ENCODE data around the gene TPCN2.

The TPCN2 gene

DNA sequence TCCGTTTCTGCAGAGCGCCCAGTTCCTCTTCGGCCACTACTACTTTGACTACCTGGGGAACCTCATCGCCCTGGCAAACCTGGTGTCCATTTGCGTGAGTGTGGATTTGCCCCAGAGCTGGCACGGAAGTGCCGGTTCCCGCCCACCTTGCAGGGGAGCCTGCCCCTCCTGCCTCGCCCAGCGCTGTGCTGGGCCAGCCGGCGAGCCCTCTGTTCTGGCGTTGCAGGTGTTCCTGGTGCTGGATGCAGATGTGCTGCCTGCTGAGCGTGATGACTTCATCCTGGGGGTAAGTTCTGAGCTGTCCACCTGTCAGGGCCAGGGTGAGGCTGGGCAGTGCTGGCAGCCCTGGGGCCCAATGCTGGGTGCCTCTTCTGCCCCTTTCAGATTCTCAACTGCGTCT, 29.8 kb downstream of the TPCN2 start:
- Histone ChIP-seq H3K27me3 (ENCODE audit: control insufficient read depth, insufficient read depth, low read length) (no peaks in the 10 kb centered on the region), H3K9me3 (ENCODE audit: control insufficient read depth, insufficient read depth, low read length) (no peaks in the 10 kb centered on the region), H3K4me3 (ENCODE audit: low read length) (no peak overlapping the region), H3K4me1 (ENCODE audit: control insufficient read depth, insufficient read depth, low read length) (no peaks in the 10 kb centered on the region), H3K27ac (ENCODE audit: low read length) (no peak overlapping the region), H3K36me3 (ENCODE audit: control insufficient read depth, insufficient read depth, low read length) (peaks cover 17% of the 10 kb centered on the region)
- no peak for DNase-seq (ENCODE audit: low read depth, low spot score)
- WGBS (ENCODE audit: insufficient coverage, insufficient read length), result no CpG with 5 or more reads among the region's 15 CpGs

GRCh38 chr11:69078930-69079605, 30.3 kb downstream of the TPCN2 start:
- WGBS (ENCODE audit: insufficient coverage, insufficient read length), result no CpG with 5 or more reads among the region's 20 CpGs
- Histone ChIP-seq H3K4me1 (ENCODE audit: control insufficient read depth, insufficient read depth, low read length) (no peaks in the 10 kb centered on the region), H3K27ac (ENCODE audit: low read length) (no peak overlapping the region), H3K36me3 (ENCODE audit: control insufficient read depth, insufficient read depth, low read length) (peaks cover 17% of the 10 kb centered on the region), H3K9me3 (ENCODE audit: control insufficient read depth, insufficient read depth, low read length) (no peaks in the 10 kb centered on the region), H3K27me3 (ENCODE audit: control insufficient read depth, insufficient read depth, low read length) (no peaks in the 10 kb centered on the region), H3K4me3 (ENCODE audit: low read length) (no peak overlapping the region)
- DNase-seq (ENCODE audit: low read depth, low spot score), result no peak

GRCh38 chr11:69079661-69080256, 31.0 kb downstream of the TPCN2 start:
- Histone ChIP-seq H3K4me1 (ENCODE audit: control insufficient read depth, insufficient read depth, low read length) (no peaks in the 10 kb centered on the region), H3K36me3 (ENCODE audit: control insufficient read depth, insufficient read depth, low read length) (peaks cover 17% of the 10 kb centered on the region), H3K4me3 (ENCODE audit: low read length) (no peak overlapping the region), H3K9me3 (ENCODE audit: control insufficient read depth, insufficient read depth, low read length) (no peaks in the 10 kb centered on the region), H3K27ac (ENCODE audit: low read length) (no peak overlapping the region), H3K27me3 (ENCODE audit: control insufficient read depth, insufficient read depth, low read length) (no peaks in the 10 kb centered on the region)
- DNase-seq (ENCODE audit: low read depth, low spot score), result no peak
- no CpG with 5 or more reads among the region's 17 CpGs for WGBS (ENCODE audit: insufficient coverage, insufficient read length)

DNA sequence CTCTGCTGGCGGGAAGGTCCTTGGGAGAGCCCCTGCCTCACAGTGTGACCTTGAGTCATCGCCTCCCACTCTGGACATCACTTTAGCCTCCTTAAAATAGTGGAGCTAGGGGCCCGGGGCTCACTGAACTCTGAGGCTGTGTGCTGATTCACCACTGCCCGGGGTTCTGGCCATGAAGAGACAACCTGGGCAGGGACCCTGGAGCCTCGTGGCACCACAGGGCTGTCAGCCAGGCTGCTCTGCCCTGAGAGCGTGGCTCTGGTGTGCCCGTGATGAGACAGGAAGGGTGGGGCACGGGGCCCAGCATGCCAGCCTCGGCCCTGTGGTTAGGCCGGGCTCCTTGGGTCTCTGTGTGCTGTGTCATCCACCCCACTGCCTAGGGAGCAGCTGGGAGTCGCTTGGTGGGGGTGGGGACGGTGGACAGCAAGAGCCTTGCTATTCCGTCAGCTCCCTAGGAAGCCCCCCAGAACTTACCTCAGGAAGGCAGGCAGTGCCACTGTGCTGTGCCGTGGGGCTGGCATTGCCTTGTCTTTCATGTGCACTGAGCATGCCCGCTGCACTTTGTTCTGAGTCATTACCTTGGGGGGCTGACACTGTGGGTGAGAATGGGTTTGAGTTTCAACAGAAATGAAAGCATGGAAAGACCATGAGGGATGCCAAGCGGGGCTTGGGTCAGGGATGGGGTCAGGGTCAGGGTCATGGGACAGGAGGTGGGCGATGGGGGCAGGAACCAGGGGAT, 31.7 kb downstream of the TPCN2 start:
- whole genome bisulfite sequencing (ENCODE audit: insufficient coverage, insufficient read length), result no CpG with 5 or more reads among the region's 17 CpGs
- Histone ChIP-seq H3K27me3 (ENCODE audit: control insufficient read depth, insufficient read depth, low read length) (no peaks in the 10 kb centered on the region), H3K36me3 (ENCODE audit: control insufficient read depth, insufficient read depth, low read length) (peaks cover 17% of the 10 kb centered on the region), H3K4me3 (ENCODE audit: low read length) (no peak overlapping the region), H3K27ac (ENCODE audit: low read length) (no peak overlapping the region), H3K9me3 (ENCODE audit: control insufficient read depth, insufficient read depth, low read length) (no peaks in the 10 kb centered on the region), H3K4me1 (ENCODE audit: control insufficient read depth, insufficient read depth, low read length) (no peaks in the 10 kb centered on the region)
- no peak for DNase-seq (ENCODE audit: low read depth, low spot score)

GRCh38 chr11:69081180-69081579, 32.4 kb downstream of the TPCN2 start:
- Histone ChIP-seq H3K4me3 (ENCODE audit: low read length) (no peak overlapping the region), H3K36me3 (ENCODE audit: control insufficient read depth, insufficient read depth, low read length) (peaks cover 22% of the 10 kb centered on the region), H3K27me3 (ENCODE audit: control insufficient read depth, insufficient read depth, low read length) (no peaks in the 10 kb centered on the region), H3K9me3 (ENCODE audit: control insufficient read depth, insufficient read depth, low read length) (no peaks in the 10 kb centered on the region), H3K4me1 (ENCODE audit: control insufficient read depth, insufficient read depth, low read length) (no peaks in the 10 kb centered on the region), H3K27ac (ENCODE audit: low read length) (no peak overlapping the region)
- no peak for DNase-seq (ENCODE audit: low read depth, low spot score)
- WGBS (ENCODE audit: insufficient coverage, insufficient read length), result no CpG with 5 or more reads among the region's 23 CpGs

- Histone ChIP-seq H3K4me3 (ENCODE audit: low read length) (no peak overlapping the region), H3K36me3 (ENCODE audit: control insufficient read depth, insufficient read depth, low read length) (peaks cover 17% of the 10 kb centered on the region), H3K27ac (ENCODE audit: low read length) (no peak overlapping the region), H3K4me1 (ENCODE audit: control insufficient read depth, insufficient read depth, low read length) (no peaks in the 10 kb centered on the region), H3K27me3 (ENCODE audit: control insufficient read depth, insufficient read depth, low read length) (no peaks in the 10 kb centered on the region), H3K9me3 (ENCODE audit: control insufficient read depth, insufficient read depth, low read length) (no peaks in the 10 kb centered on the region)
- WGBS (ENCODE audit: insufficient coverage, insufficient read length), result 100% methylated on average over 9 of the region's 28 CpGs
- no peak for DNase-seq (ENCODE audit: low read depth, low spot score)
Measured at GRCh38 chr11:69083531-69084247, 35.0 kb downstream of the TPCN2 start.

- Histone ChIP-seq H3K9me3 (ENCODE audit: control insufficient read depth, insufficient read depth, low read length) (no peaks in the 10 kb centered on the region), H3K36me3 (ENCODE audit: control insufficient read depth, insufficient read depth, low read length) (peaks cover 15% of the 10 kb centered on the region), H3K27me3 (ENCODE audit: control insufficient read depth, insufficient read depth, low read length) (no peaks in the 10 kb centered on the region), H3K27ac (ENCODE audit: low read length) (no peak overlapping the region), H3K4me1 (ENCODE audit: control insufficient read depth, insufficient read depth, low read length) (no peaks in the 10 kb centered on the region), H3K4me3 (ENCODE audit: low read length) (no peak overlapping the region)
- no peak for DNase-seq (ENCODE audit: low read depth, low spot score)
- WGBS (ENCODE audit: insufficient coverage, insufficient read length), result no CpG with 5 or more reads among the region's 15 CpGs
Measured at GRCh38 chr11:69084371-69084770, 35.6 kb downstream of the TPCN2 start.

- Histone ChIP-seq H3K27me3 (ENCODE audit: control insufficient read depth, insufficient read depth, low read length) (no peaks in the 10 kb centered on the region), H3K9me3 (ENCODE audit: control insufficient read depth, insufficient read depth, low read length) (no peaks in the 10 kb centered on the region), H3K27ac (ENCODE audit: low read length) (no peak overlapping the region), H3K4me1 (ENCODE audit: control insufficient read depth, insufficient read depth, low read length) (no peaks in the 10 kb centered on the region), H3K4me3 (ENCODE audit: low read length) (no peak overlapping the region), H3K36me3 (ENCODE audit: control insufficient read depth, insufficient read depth, low read length) (peaks cover 16% of the 10 kb centered on the region)
- DNase-seq (ENCODE audit: low read depth, low spot score), result no peak
- no CpG with 5 or more reads among the region's 27 CpGs for WGBS (ENCODE audit: insufficient coverage, insufficient read length)
Measured at GRCh38 chr11:69085490-69086095, 36.9 kb downstream of the TPCN2 start.

GRCh38 chr11:69086152-69087132, 37.7 kb downstream of the TPCN2 start:
- Histone ChIP-seq H3K27ac (ENCODE audit: low read length) (no peak overlapping the region), H3K36me3 (ENCODE audit: control insufficient read depth, insufficient read depth, low read length) (peaks cover 16% of the 10 kb centered on the region), H3K4me1 (ENCODE audit: control insufficient read depth, insufficient read depth, low read length) (no peaks in the 10 kb centered on the region), H3K4me3 (ENCODE audit: low read length) (no peak overlapping the region), H3K9me3 (ENCODE audit: control insufficient read depth, insufficient read depth, low read length) (no peaks in the 10 kb centered on the region), H3K27me3 (ENCODE audit: control insufficient read depth, insufficient read depth, low read length) (no peaks in the 10 kb centered on the region)
- no CpG with 5 or more reads among the region's 28 CpGs for WGBS (ENCODE audit: insufficient coverage, insufficient read length)
- no peak for DNase-seq (ENCODE audit: low read depth, low spot score)

All from iPS DF 6.9 (cell line).